ENCODE data around the gene CSNK1G3.
"Not testable (repeated sequence)": the region's sequence is repeated elsewhere in the genome, so short reads cannot be mapped to it uniquely, and the experiment has no call there.

- TF ChIP-seq POLR2AphosphoS5 (IDR thresholded peaks at IDR 0.05; ENCODE audit: low read depth, low read length); POLR2A (IDR thresholded peaks at IDR 0.05; ENCODE audit: low read depth, low read length); TAF1 (IDR thresholded peaks at IDR 0.05; ENCODE audit: borderline replicate concordance, low read depth, low read length): not testable (repeated sequence)
Observed at GRCh38 chr5:123466839-123467238, 45.1 kb upstream of the CSNK1G3 start.
